ENCODE results near the gene RNF208. TPM values are rescaled to one million over a fixed set of nuclear protein-coding genes. Genes with fewer than 3 reads are reported as not detected.

Gene RNF208
- total RNA-seq, 2 donors from 2014 or later, result 10.5 to 15.6 TPM

DNA sequence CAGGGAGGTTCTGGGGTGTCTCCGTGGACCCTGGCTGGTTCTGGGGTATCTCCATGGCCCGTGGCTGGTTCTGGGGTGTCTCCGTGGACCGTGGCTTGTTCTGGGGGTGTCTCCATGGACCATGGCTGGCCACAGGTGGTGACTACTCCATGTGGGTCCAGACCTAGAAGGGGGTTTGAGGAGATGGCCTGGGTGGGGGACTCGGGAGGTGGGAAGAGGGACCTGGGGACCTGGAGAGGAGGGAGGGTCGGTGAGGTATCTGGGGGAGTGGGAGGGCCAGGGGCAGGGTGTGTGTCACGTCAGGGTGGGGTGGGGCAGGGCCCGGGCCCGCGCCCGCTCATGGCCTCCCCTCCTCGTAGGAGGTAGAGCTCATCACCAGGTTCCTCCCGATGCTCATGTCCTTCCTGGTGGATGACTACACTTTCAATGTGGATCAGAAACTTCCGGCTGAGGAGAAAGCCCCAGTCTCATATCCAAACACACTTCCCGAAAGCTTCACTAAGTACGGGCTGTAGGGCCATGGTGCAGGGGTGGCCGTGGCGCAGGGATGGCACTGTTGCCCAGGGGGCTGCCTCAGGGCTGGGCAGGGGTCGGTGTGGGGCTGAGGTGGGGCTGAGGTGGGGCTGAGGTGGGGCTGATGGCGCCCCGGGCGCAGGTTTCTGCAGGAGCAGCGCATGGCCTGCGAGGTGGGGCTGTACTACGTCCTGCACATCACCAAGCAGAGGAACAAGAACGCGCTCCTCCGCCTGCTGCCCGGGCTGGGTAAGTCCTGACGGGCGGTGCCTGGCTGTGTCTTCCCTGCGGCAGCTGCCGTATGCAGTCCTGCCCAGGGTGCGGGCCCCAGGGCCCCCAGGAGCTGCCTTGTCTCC, 44.8 kb upstream of the RNF208 start:
- peaks cover 35% of the 10 kb centered on the region for H3K36me3 Mint-ChIP-seq (ENCODE audit: low read depth)
- H3K9me3 Mint-ChIP-seq, result no peaks in the 10 kb centered on the region
- H3K27me3 Mint-ChIP-seq (ENCODE audit: insufficient read depth), result no peaks in the 10 kb centered on the region
- TF ChIP-seq, protein P1, sequence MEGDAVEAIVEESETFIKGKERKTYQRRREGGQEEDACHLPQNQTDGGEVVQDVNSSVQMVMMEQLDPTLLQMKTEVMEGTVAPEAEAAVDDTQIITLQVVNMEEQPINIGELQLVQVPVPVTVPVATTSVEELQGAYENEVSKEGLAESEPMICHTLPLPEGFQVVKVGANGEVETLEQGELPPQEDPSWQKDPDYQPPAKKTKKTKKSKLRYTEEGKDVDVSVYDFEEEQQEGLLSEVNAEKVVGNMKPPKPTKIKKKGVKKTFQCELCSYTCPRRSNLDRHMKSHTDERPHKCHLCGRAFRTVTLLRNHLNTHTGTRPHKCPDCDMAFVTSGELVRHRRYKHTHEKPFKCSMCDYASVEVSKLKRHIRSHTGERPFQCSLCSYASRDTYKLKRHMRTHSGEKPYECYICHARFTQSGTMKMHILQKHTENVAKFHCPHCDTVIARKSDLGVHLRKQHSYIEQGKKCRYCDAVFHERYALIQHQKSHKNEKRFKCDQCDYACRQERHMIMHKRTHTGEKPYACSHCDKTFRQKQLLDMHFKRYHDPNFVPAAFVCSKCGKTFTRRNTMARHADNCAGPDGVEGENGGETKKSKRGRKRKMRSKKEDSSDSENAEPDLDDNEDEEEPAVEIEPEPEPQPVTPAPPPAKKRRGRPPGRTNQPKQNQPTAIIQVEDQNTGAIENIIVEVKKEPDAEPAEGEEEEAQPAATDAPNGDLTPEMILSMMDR (conservative IDR thresholded peaks at IDR 0.05), result no peak
- Histone ChIP-seq H3K27me3 (ENCODE audit: control insufficient read depth, insufficient read depth, low read length, poor library complexity, severe bottlenecking) (no peaks in the 10 kb centered on the region), H3K27ac (ENCODE audit: low read depth, low read length) (no peak overlapping the region), H3K4me3 (ENCODE audit: low read length) (no peak overlapping the region), H3K36me3 (ENCODE audit: control insufficient read depth, insufficient read depth, low read length) (peaks cover 47% of the 10 kb centered on the region), H3K9me3 (ENCODE audit: control insufficient read depth, low read length) (no peaks in the 10 kb centered on the region), H3K4me1 (ENCODE audit: control insufficient read depth, insufficient read depth, low read length) (no peaks in the 10 kb centered on the region), H3K9ac (ENCODE audit: extremely low read depth, low read length, poor library complexity, severe bottlenecking) (no peak overlapping the region)
- DNase-seq, result no peak
- 90 to 94% methylated on average over 18 to 34 of the region's 34 CpGs for WGBS, 2 experiments (ENCODE audit: insufficient coverage in 1 of 2, insufficient read length in 1 of 2)
- H3K4me3 Mint-ChIP-seq, result no peak overlapping the region
- H3K4me1 Mint-ChIP-seq, result no peaks in the 10 kb centered on the region
- no peak overlapping the region for H3K27ac Mint-ChIP-seq

DNA sequence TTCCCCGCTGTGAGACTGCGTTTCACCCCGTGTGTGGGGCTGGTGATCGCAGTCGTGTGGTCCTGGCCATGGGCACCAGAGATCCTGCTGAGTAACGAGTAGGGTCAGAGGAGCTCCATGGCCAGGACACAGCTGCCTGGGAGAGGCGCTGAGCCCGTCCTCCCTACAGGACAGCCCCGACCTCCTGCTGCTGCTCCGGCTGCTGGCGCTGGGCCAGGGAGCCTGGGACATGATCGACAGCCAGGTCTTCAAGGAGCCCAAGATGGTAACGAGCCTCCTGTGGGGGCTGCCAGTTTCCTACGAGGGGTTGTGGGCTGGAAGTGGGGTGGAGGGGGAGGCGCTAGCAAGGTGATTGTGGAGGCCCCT, 44.1 kb upstream of the RNF208 start:
- Mint-ChIP-seq H3K4me1 (no peaks in the 10 kb centered on the region), H3K9me3 (no peaks in the 10 kb centered on the region), H3K27ac (no peak overlapping the region), H3K4me3 (no peak overlapping the region), H3K27me3 (ENCODE audit: insufficient read depth) (no peaks in the 10 kb centered on the region), H3K36me3 (ENCODE audit: low read depth) (peaks cover 37% of the 10 kb centered on the region)
- Histone ChIP-seq H3K27me3 (ENCODE audit: control insufficient read depth, insufficient read depth, low read length, poor library complexity, severe bottlenecking) (no peaks in the 10 kb centered on the region), H3K9me3 (ENCODE audit: control insufficient read depth, low read length) (no peaks in the 10 kb centered on the region), H3K4me3 (ENCODE audit: low read length) (no peak overlapping the region), H3K4me1 (ENCODE audit: control insufficient read depth, insufficient read depth, low read length) (no peaks in the 10 kb centered on the region), H3K27ac (ENCODE audit: low read depth, low read length) (no peak overlapping the region), H3K9ac (ENCODE audit: extremely low read depth, low read length, poor library complexity, severe bottlenecking) (no peak overlapping the region), H3K36me3 (ENCODE audit: control insufficient read depth, insufficient read depth, low read length) (peaks cover 47% of the 10 kb centered on the region)
- 97 to 99% methylated on average over 13 to 15 of the region's 15 CpGs for WGBS, 2 experiments (ENCODE audit: insufficient coverage in 1 of 2, insufficient read length in 1 of 2)
- DNase-seq, result no peak
- TF ChIP-seq, protein P1 (conservative IDR thresholded peaks at IDR 0.05), result no peak

GRCh38 chr9:137265496-137266161, 43.6 kb upstream of the RNF208 start:
- Mint-ChIP-seq H3K4me1 (no peaks in the 10 kb centered on the region), H3K27ac (no peak overlapping the region), H3K27me3 (ENCODE audit: insufficient read depth) (no peaks in the 10 kb centered on the region), H3K9me3 (no peaks in the 10 kb centered on the region), H3K36me3 (ENCODE audit: low read depth) (peaks cover 37% of the 10 kb centered on the region), H3K4me3 (no peak overlapping the region)
- peak; percentile 40 for DNase-seq
- WGBS, 2 experiments (ENCODE audit: insufficient coverage in 1 of 2, insufficient read length in 1 of 2), result 92 to 93% methylated on average over 22 to 29 of the region's 29 CpGs
- TF ChIP-seq, protein P1 (conservative IDR thresholded peaks at IDR 0.05), result no peak
- Histone ChIP-seq H3K9ac (ENCODE audit: extremely low read depth, low read length, poor library complexity, severe bottlenecking) (no peak overlapping the region), H3K36me3 (ENCODE audit: control insufficient read depth, insufficient read depth, low read length) (peaks cover 47% of the 10 kb centered on the region), H3K27me3 (ENCODE audit: control insufficient read depth, insufficient read depth, low read length, poor library complexity, severe bottlenecking) (no peaks in the 10 kb centered on the region), H3K4me1 (ENCODE audit: control insufficient read depth, insufficient read depth, low read length) (no peaks in the 10 kb centered on the region), H3K27ac (ENCODE audit: low read depth, low read length) (no peak overlapping the region), H3K4me3 (ENCODE audit: low read length) (no peak overlapping the region), H3K9me3 (ENCODE audit: control insufficient read depth, low read length) (no peaks in the 10 kb centered on the region)

Data from endodermal cell (in vitro differentiated cells).